Measurements from ENCODE around the gene KLHDC8B. TPM values are rescaled to one million over a fixed set of nuclear protein-coding genes. Genes with fewer than 3 reads are reported as not detected.

Gene KLHDC8B
- total and polyA plus RNA-seq, 2 donors (not counting 3 experiments of a cell fraction or from before 2014, with no cell fraction given), result 36.0 to 77.8 TPM

- dilution Hi-C loops (cut with MboI; ENCODE audit: extremely low pct_ligation_motif_present, low sequenced_read_pairs), result no loop called here
These were observed 10.2 kb upstream of the KLHDC8B start for GRCh38 chr3:49161197-49161596.

More at GRCh38 chr3:49161197-49161596, 10.2 kb upstream of the KLHDC8B start:
- no peak overlapping the region for H2AFZ ChIP-seq (ENCODE audit: low read depth, low read length)
- no peak for FAIRE-seq
- no peak overlapping the region for H3K4me2 ChIP-seq (ENCODE audit: insufficient read depth, low read length)
- ChIA-PET CTCF (no interaction called here), POLR2A (no interaction called here)
- H3K79me2 ChIP-seq (ENCODE audit: control insufficient read depth, insufficient read depth, low read length), result peaks cover 16% of the 10 kb centered on the region
- no peak overlapping the region for H3K27ac ChIP-seq (ENCODE audit: insufficient read depth, low read depth, low read length)
- TF ChIP-seq EZH2 (IDR thresholded peaks at IDR 0.05; ENCODE audit: borderline replicate concordance, low read depth, low read length, severe bottlenecking) (no peak), CTCF (IDR thresholded peaks at IDR 0.05; ENCODE audit: extremely low read depth in 1 of 2, insufficient read depth in 1 of 2, low read depth in 1 of 2, low read length in 2 of 2) (no peak), POLR2A (IDR thresholded peaks at IDR 0.05; ENCODE audit: low read depth, low read length) (no peak), POLR2AphosphoS5 (IDR thresholded peaks at IDR 0.05; ENCODE audit: insufficient read depth, low read depth, low read length) (no peak), JUN (IDR thresholded peaks at IDR 0.05; ENCODE audit: borderline replicate concordance, insufficient read depth, insufficient read length, low read depth) (no peak), MAX (IDR thresholded peaks at IDR 0.05; ENCODE audit: insufficient read depth, insufficient read length) (no peak), GATA2 (IDR thresholded peaks at IDR 0.05; ENCODE audit: insufficient read depth, insufficient read length, low read depth, low read length) (no peak), MYC (IDR thresholded peaks at IDR 0.05; ENCODE audit: low read depth, low read length) (no peak), FOS (IDR thresholded peaks at IDR 0.05; ENCODE audit: borderline replicate concordance, insufficient read depth, low read length) (no peak)
- peaks cover 2 to 16% of the 10 kb centered on the region in 2 experiments for H3K36me3 ChIP-seq (ENCODE audit: control insufficient read depth in 2 of 2, extremely low read depth in 1 of 2, insufficient read depth in 2 of 2, low read length in 2 of 2)
- H3K27me3 ChIP-seq (ENCODE audit: control insufficient read depth in 2 of 2, insufficient read depth in 2 of 2, low read length in 2 of 2), result no peaks in the 10 kb centered on the region
- H3K4me1 ChIP-seq (ENCODE audit: control insufficient read depth, extremely low read depth, insufficient read depth, low read length), result peaks cover 8% of the 10 kb centered on the region
- no peaks in the 10 kb centered on the region for H3K9me1 ChIP-seq (replicated peaks; ENCODE audit: control insufficient read depth, extremely low read depth, insufficient read depth, low read length)
- BruUV-seq (replicated peaks), result no TSS peak
- H4K20me1 ChIP-seq (replicated peaks; ENCODE audit: control insufficient read depth, extremely low read depth, insufficient read depth, low read length), result no peaks in the 10 kb centered on the region
- H3K4me3 ChIP-seq (replicated peaks in 1 of 3; ENCODE audit: insufficient read depth in 1 of 3, low read depth in 1 of 3, low read length in 3 of 3), result no peak overlapping the region
- no peaks in the 10 kb centered on the region for H3K9me3 ChIP-seq (replicated peaks; ENCODE audit: control insufficient read depth, insufficient read depth, low read length)
- intact Hi-C loops (cut with micrococcal nuclease), result no loop called here
- DNase-seq (ENCODE audit: low read depth, low spot score), result no peak
- no peak overlapping the region for H3K9ac ChIP-seq (replicated peaks; ENCODE audit: extremely low read depth, insufficient read depth, low read length)

Measured in endothelial cell of umbilical vein (primary cell).